ENCODE measurements around the gene TSPAN18. TPM values are rescaled to one million over a fixed set of nuclear protein-coding genes. Genes with fewer than 3 reads are reported as not detected.

Gene TSPAN18
- total and polyA plus RNA-seq, 2 donors from 2014 or later = 13.8 to 38.1 TPM

DNA sequence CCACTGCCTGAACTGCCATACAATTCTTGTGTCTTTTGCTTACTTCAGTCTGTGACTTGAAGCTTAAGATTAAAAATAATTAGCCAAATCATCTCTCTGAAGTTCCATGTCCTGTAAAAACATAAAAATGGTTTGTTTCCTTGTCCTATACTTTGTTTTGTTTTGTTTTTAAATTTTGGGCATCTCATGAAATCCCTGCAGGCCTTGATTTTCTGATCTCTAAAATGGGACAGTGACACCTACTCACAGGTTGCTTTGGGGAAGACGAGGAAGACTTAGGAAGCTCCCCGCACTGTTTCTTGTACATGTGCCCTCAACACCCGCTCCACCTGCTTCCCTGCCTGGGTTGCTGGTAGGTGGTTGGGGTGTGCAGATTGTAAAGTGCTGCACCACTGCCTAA is 38.9 kb downstream of the TSPAN18 start:
- no peaks in the 10 kb centered on the region for H3K9me3 ChIP-seq (ENCODE audit: control insufficient read depth in 2 of 3, insufficient read depth in 1 of 3, low read length in 3 of 3)
- H3K36me3 ChIP-seq (ENCODE audit: control insufficient read depth in 2 of 3, insufficient read depth in 3 of 3, low read length in 3 of 3) = peaks cover 0 to 2% (median 0%) of the 10 kb centered on the region in 3 donors
- peaks cover 0 to 10% (median 7%) of the 10 kb centered on the region in 3 donors for H3K4me1 ChIP-seq (ENCODE audit: control insufficient read depth in 2 of 3, insufficient read depth in 2 of 3, low read depth in 1 of 3, low read length in 3 of 3)
- H3K9ac ChIP-seq (ENCODE audit: low read length in 3 of 3) = no peak overlapping the region
- H3K4me3 ChIP-seq (ENCODE audit: low read length in 3 of 3) = no peak overlapping the region
- peak in 1 of 5 donors; percentile 22 for DNase-seq
- H3K27me3 ChIP-seq (ENCODE audit: control insufficient read depth, insufficient read depth, low read length) = no peaks in the 10 kb centered on the region
- H3K27ac ChIP-seq (ENCODE audit: low read depth in 2 of 2, low read length in 2 of 2) = no peak overlapping the region
- no peak for FAIRE-seq
- intact Hi-C loops (cut with DNase I) = no loop called here
- TF ChIP-seq, protein P1, sequence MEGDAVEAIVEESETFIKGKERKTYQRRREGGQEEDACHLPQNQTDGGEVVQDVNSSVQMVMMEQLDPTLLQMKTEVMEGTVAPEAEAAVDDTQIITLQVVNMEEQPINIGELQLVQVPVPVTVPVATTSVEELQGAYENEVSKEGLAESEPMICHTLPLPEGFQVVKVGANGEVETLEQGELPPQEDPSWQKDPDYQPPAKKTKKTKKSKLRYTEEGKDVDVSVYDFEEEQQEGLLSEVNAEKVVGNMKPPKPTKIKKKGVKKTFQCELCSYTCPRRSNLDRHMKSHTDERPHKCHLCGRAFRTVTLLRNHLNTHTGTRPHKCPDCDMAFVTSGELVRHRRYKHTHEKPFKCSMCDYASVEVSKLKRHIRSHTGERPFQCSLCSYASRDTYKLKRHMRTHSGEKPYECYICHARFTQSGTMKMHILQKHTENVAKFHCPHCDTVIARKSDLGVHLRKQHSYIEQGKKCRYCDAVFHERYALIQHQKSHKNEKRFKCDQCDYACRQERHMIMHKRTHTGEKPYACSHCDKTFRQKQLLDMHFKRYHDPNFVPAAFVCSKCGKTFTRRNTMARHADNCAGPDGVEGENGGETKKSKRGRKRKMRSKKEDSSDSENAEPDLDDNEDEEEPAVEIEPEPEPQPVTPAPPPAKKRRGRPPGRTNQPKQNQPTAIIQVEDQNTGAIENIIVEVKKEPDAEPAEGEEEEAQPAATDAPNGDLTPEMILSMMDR (IDR thresholded peaks at IDR 0.05; ENCODE audit: borderline replicate concordance, extremely low read depth, insufficient read depth) = no peak

DNA sequence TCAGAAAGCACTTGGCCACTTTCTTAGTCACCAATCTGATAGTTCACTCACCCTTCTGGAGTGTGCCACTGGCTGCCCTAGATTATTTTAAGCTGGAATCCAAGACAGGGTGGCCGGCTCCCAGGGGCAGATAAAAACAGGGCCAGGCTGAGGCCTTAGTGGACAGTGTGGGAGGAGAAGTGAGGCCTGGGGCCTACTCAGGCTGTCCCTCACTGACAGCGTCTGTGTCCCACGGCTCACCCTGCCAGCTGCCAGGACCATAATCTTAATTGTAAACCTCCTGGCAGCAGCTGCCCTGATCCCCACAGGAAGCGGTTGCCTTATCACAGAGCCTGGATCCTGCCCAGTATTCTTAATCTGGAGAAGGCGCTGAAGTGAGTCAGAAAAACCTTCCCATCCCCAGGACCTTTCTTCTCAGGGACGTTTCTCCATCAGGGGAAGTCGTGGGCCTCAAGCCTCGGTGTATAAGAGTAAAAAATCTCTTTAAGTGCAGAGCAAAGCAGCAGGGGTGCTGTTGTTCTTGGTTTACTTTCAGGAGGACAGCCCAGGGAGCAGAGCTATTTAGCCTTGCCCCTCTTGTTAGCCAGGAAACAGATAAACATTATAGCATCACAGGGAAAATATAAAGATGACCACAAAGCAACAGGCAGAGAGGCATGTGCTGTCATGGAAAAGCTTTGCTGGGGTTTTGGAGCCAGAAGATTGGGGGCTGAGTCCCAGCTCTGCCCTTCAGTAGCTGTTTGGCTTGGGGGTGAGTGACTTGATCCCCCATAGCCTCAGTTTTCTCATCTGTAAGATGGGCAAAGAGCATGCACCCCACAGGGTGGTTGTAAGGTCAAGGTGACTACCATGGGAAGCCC is 39.6 kb downstream of the TSPAN18 start:
- Histone ChIP-seq H3K4me1 (ENCODE audit: control insufficient read depth in 2 of 3, insufficient read depth in 2 of 3, low read depth in 1 of 3, low read length in 3 of 3) (peaks cover 0 to 7% (median 4%) of the 10 kb centered on the region in 3 donors), H3K9ac (ENCODE audit: low read length in 3 of 3) (no peak overlapping the region), H3K27me3 (ENCODE audit: control insufficient read depth, insufficient read depth, low read length) (no peaks in the 10 kb centered on the region), H3K36me3 (ENCODE audit: control insufficient read depth in 2 of 3, insufficient read depth in 3 of 3, low read length in 3 of 3) (peaks cover 0 to 2% (median 0%) of the 10 kb centered on the region in 3 donors), H3K4me3 (ENCODE audit: low read length in 3 of 3) (no peak overlapping the region), H3K27ac (ENCODE audit: low read depth in 2 of 2, low read length in 2 of 2) (no peak overlapping the region), H3K9me3 (ENCODE audit: control insufficient read depth in 2 of 3, insufficient read depth in 1 of 3, low read length in 3 of 3) (no peaks in the 10 kb centered on the region)
- peak in 2 of 5 donors; percentile 35 to 63 for DNase-seq
- intact Hi-C loops (cut with DNase I) = no loop called here
- TF ChIP-seq, protein P1 (IDR thresholded peaks at IDR 0.05; ENCODE audit: borderline replicate concordance, extremely low read depth, insufficient read depth) = no peak
- FAIRE-seq = no peak

DNA sequence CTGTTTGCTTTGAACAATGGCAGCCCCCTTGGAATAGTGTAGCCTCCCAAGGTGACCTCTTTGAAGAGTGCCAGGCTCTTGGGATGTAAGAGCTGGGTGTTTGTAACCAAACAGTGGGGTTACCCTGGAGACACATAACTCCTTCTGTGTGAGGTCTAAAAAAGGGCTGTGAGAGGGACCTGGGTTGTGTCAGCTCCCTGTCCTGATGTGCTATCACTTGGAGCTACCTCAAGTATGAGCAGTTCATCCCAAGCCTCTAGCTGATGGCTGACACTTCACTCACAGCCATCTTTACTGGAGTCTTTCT is 40.2 kb downstream of the TSPAN18 start:
- H3K4me1 ChIP-seq (ENCODE audit: control insufficient read depth in 2 of 3, insufficient read depth in 2 of 3, low read depth in 1 of 3, low read length in 3 of 3) = peaks cover 0 to 5% (median 0%) of the 10 kb centered on the region in 3 donors
- H3K27ac ChIP-seq (ENCODE audit: low read depth in 2 of 2, low read length in 2 of 2) = no peak overlapping the region
- H3K27me3 ChIP-seq (ENCODE audit: control insufficient read depth, insufficient read depth, low read length) = no peaks in the 10 kb centered on the region
- TF ChIP-seq, protein P1 (IDR thresholded peaks at IDR 0.05; ENCODE audit: borderline replicate concordance, extremely low read depth, insufficient read depth) = no peak
- no peak overlapping the region for H3K9ac ChIP-seq (ENCODE audit: low read length in 3 of 3)
- FAIRE-seq (no peak), DNase-seq (peak in 1 of 5 donors; percentile 18)
- H3K36me3 ChIP-seq (ENCODE audit: control insufficient read depth in 2 of 3, insufficient read depth in 3 of 3, low read length in 3 of 3) = peaks cover 0 to 2% (median 0%) of the 10 kb centered on the region in 3 donors
- H3K4me3 ChIP-seq (ENCODE audit: low read length in 3 of 3) = no peak overlapping the region
- no peaks in the 10 kb centered on the region for H3K9me3 ChIP-seq (ENCODE audit: control insufficient read depth in 2 of 3, insufficient read depth in 1 of 3, low read length in 3 of 3)
- intact Hi-C loops (cut with DNase I) = no loop called here
